Gastroesophageal sphincter (tissue), 4 donors: ENCODE results near the gene ALDH1A3. TPM values are rescaled to one million over a fixed set of nuclear protein-coding genes. Genes with fewer than 3 reads are reported as not detected.

ENCODE experiments used
- ATAC-seq: fragments of 150-250 bp; one replicate; pipeline ENCODE4 v1.9.1; 2016; ENCODE audit warnings: mild to moderate bottlenecking, moderate library complexity
- H3K27ac ChIP-seq, 4 donors: fragments of 200-600 bp; sonication (generic) in 3 of 4; 1 replicate in 3 of 4; 2 replicates in 1 of 4; pipeline ENCODE4 v1.5.1; 2016 to 2019
- H3K27me3 ChIP-seq: fragments of 200-600 bp; sonication (generic); one replicate; pipeline ENCODE4 v1.5.1; 2019
- H3K36me3 ChIP-seq, 2 donors: fragments of 200-600 bp; sonication (generic); one replicate each; pipeline ENCODE4 v1.5.1; 2019; ENCODE audit warnings: control low read depth in 1 of 2
- H3K4me1 ChIP-seq, 3 donors: fragments of 200-600 bp; sonication (generic); 1 replicate in 2 of 3; 2 replicates in 1 of 3; pipeline ENCODE4 v1.5.1; 2016 to 2019; ENCODE audit warnings: control low read depth in 2 of 3
- H3K4me3 ChIP-seq, 2 donors: fragments of 200-600 bp; sonication (generic); one replicate each; pipeline ENCODE4 v1.5.1; 2019; ENCODE audit warnings: mild to moderate bottlenecking in 1 of 2, moderate library complexity in 1 of 2
- H3K9me3 ChIP-seq, 3 donors: fragments of 200-600 bp; sonication (generic); one replicate each; pipeline ENCODE4 v1.5.1; 2017 to 2019; ENCODE audit warnings: control low read depth in 2 of 3
- CTCF ChIP-seq, 4 experiments: fragments of 200-600 bp in 2 of 4; fragments of 450-650 bp in 2 of 4; sonication (generic) in 1 of 4; IDR thresholded peaks; one replicate each; pipeline ENCODE4 v1.5.1; 2017 to 2019; ENCODE audit warnings: antibody characterized with exemption in 4 of 4, mild to moderate bottlenecking in 2 of 4, moderate library complexity in 2 of 4
- EP300 ChIP-seq: sonication (generic); formaldehyde crosslinking; IDR thresholded peaks from one replicate; pipeline ENCODE4 v1.6.1; 2017; ENCODE audit warnings: antibody characterized with exemption, mild to moderate bottlenecking
- POLR2A ChIP-seq, 2 donors: fragments of 450-650 bp; IDR thresholded peaks; one replicate each; pipeline ENCODE4 v1.6.1; 2017; ENCODE audit warnings: antibody characterized with exemption in 2 of 2, mild to moderate bottlenecking in 2 of 2, moderate library complexity in 1 of 2
- POLR2AphosphoS5 ChIP-seq: sonication (generic); formaldehyde crosslinking; IDR thresholded peaks from one replicate; pipeline ENCODE4 v1.6.1; 2017; ENCODE audit warnings: antibody characterized with exemption
- WGBS, 2 donors: methylation state at CpG; one replicate each; pipeline ENCODE4 v1.1.5; 2018; ENCODE audit warnings: low coverage in 1 of 2; 5-methylcytosine and 5-hydroxymethylcytosine counted together
- total RNA-seq, 4 donors: library from RNA; depleted of rRNA; stranded (reverse); fragments of >200 nt; gene quantifications; one replicate each; pipeline ENCODE4 v1.1.0, GENCODE V29; 2016

ALDH1A3 gene
- total RNA-seq, 4 donors from 2014 or later: 23.0 to 148 (median 93.4) TPM

DNA sequence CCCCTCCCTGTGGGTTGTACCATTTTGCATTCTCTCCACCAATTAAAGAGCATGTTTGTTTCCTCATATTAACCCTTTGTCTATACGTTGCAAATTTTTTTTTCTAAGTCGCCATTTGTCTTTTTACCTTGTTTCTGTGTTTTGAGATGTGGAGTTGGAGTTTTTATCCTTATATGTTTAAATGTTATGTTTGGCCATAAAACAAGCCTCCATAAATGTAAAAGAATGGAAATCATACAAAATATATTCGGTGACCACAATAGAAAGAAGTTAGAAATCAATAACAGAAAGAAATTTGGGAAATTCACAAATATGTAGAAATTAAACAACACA is 68.8 kb downstream of the ALDH1A3 start:
- TF ChIP-seq POLR2AphosphoS5 (no peak), EP300 (no peak), POLR2A (IDR thresholded peaks at IDR 0.05) (no peak), CTCF (IDR thresholded peaks at IDR 0.05) (no peak)
- Histone ChIP-seq H3K4me3 (no peak overlapping the region), H3K27me3 (no peaks in the 10 kb centered on the region), H3K4me1 (peaks cover 0 to 4% (median 0%) of the 10 kb centered on the region in 3 donors), H3K27ac (no peak overlapping the region), H3K36me3 (no peaks in the 10 kb centered on the region), H3K9me3 (no peaks in the 10 kb centered on the region)
- no peak for ATAC-seq
- WGBS, 2 donors: 93% methylated on average over 3 of the region's 3 CpGs; no CpG with 5 or more reads in 1 of the 2 donors

GRCh38 chr15:100949691-100950090 is 70.1 kb downstream of the ALDH1A3 start:
- no peak overlapping the region for H3K27ac ChIP-seq
- no peaks in the 10 kb centered on the region for H3K4me1 ChIP-seq
- no peaks in the 10 kb centered on the region for H3K9me3 ChIP-seq
- TF ChIP-seq EP300 (no peak), CTCF (IDR thresholded peaks at IDR 0.05) (no peak), POLR2A (IDR thresholded peaks at IDR 0.05) (no peak), POLR2AphosphoS5 (no peak)
- ATAC-seq: no peak
- H3K36me3 ChIP-seq: no peaks in the 10 kb centered on the region
- no peaks in the 10 kb centered on the region for H3K27me3 ChIP-seq
- WGBS, 2 donors: 100% methylated on average over 1 of the region's 1 CpG
- no peak overlapping the region for H3K4me3 ChIP-seq

- no peak overlapping the region for H3K27ac ChIP-seq
- TF ChIP-seq CTCF (IDR thresholded peaks at IDR 0.05) (no peak), EP300 (no peak), POLR2AphosphoS5 (no peak), POLR2A (IDR thresholded peaks at IDR 0.05) (no peak)
- H3K36me3 ChIP-seq: no peaks in the 10 kb centered on the region
- no peak overlapping the region for H3K4me3 ChIP-seq
- ATAC-seq: no peak
- H3K27me3 ChIP-seq: no peaks in the 10 kb centered on the region
- H3K9me3 ChIP-seq: no peaks in the 10 kb centered on the region
- no peaks in the 10 kb centered on the region for H3K4me1 ChIP-seq
- 86 to 89% methylated on average over 5 of the region's 5 CpGs for WGBS, 2 donors
Observed at GRCh38 chr15:100951965-100952364, 72.3 kb downstream of the ALDH1A3 start.

DNA sequence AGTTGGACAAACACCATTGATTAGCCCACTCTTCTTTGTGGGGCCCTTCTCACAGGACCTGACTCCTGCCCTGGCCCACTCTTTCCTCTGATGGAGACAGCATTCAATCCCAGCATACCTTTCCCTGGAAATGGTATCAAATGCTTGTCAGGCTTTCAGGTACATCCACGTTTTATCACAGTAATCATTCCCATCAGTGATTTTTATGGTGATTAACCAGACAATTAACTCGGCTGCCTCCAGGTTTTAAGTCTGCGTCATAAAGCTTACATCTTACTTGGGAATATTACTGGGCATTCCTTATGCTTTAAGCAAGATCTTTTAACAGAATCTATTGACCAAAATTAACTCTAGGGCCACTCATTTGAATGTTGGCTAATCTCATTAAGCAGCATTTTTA is 72.9 kb downstream of the ALDH1A3 start:
- H3K9me3 ChIP-seq: no peaks in the 10 kb centered on the region
- H3K27me3 ChIP-seq: no peaks in the 10 kb centered on the region
- H3K4me1 ChIP-seq: no peaks in the 10 kb centered on the region
- TF ChIP-seq EP300: no peak
- TF ChIP-seq CTCF (IDR thresholded peaks at IDR 0.05): no peak
- TF ChIP-seq POLR2AphosphoS5: no peak
- no peak for TF ChIP-seq POLR2A (IDR thresholded peaks at IDR 0.05)
- ATAC-seq: no peak
- H3K36me3 ChIP-seq: no peaks in the 10 kb centered on the region
- WGBS, 2 donors: 81 to 82% methylated on average over 3 of the region's 3 CpGs
- H3K4me3 ChIP-seq: no peak overlapping the region
- H3K27ac ChIP-seq: no peak overlapping the region

DNA sequence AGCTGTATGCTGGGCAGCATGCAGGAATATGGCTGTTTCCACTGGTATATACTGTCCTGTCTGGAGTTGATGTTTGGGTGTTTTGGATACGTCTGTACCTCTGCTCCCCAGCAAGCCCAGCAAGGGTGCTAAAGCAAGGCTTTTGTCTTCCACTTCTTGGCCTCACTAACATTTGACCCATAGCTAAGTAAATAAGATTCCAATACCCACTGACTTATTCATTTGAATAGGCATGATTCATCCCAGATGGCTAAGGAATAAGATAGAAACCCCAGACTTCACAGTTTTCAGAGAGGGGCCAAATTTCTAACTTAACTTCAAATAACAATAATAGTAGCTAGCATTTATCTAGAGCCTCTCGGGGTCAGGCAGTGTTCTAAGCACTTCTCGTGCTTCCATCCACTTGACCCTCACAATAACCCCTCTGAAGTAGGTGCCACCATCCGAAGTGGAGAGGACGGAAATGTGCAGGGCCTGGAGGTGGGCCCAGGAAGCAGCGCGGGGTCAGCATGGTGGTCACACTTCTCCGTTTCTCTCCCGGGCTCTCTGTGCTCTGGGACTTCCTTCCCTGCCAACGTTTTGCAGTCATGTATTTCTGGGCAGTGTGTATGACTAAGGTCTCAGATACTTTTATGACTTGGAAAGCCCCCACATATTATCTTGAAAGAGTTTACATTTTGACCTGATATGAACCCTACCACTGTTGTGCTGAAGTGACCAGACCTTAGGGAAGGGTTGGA is 78.9 kb downstream of the ALDH1A3 start:
- Histone ChIP-seq H3K27ac (no peak overlapping the region), H3K36me3 (no peaks in the 10 kb centered on the region), H3K9me3 (no peaks in the 10 kb centered on the region), H3K4me1 (peaks cover 0 to 11% (median 0%) of the 10 kb centered on the region in 3 donors), H3K4me3 (no peak overlapping the region), H3K27me3 (no peaks in the 10 kb centered on the region)
- WGBS, 2 donors: 44 to 57% methylated on average over 7 to 8 of the region's 10 CpGs
- ATAC-seq: no peak
- no peak for TF ChIP-seq POLR2AphosphoS5
- no peak for TF ChIP-seq CTCF (IDR thresholded peaks at IDR 0.05)
- no peak for TF ChIP-seq EP300
- no peak for TF ChIP-seq POLR2A (IDR thresholded peaks at IDR 0.05)
